ENCODE measurements around the gene DEPP1. TPM values are rescaled to one million over a fixed set of nuclear protein-coding genes. Genes with fewer than 3 reads are reported as not detected.

DEPP1 gene
- total RNA-seq, 1 experiment from 2014 or later, result 3.8 TPM

GRCh38 chr10:44993922-44994751 lies 15.5 kb upstream of the DEPP1 start:
- no peak for DNase-seq (ENCODE audit: low read depth, low spot score)
- Histone ChIP-seq H3K4me3 (replicated peaks in 1 of 2; ENCODE audit: low read depth in 1 of 2, low read length in 2 of 2) (no peak overlapping the region), H3K9ac (ENCODE audit: low read length) (no peak overlapping the region), H3K9me2 (ENCODE audit: insufficient read depth) (no peaks in the 10 kb centered on the region), H3K4me2 (ENCODE audit: low read length) (no peak overlapping the region), H3K27me3 (ENCODE audit: insufficient read depth, low read length) (0 out of 2 replicates have a peak, but pooled peaks cover 5% of the 10 kb centered on the region), H3K36me3 (ENCODE audit: control insufficient read depth in 1 of 2, insufficient read depth in 2 of 2, low read length in 2 of 2) (no peaks in the 10 kb centered on the region), H3K4me1 (ENCODE audit: control insufficient read depth in 1 of 2, insufficient read depth in 2 of 2, low read length in 2 of 2) (no peaks in the 10 kb centered on the region), H3K27ac (ENCODE audit: low read depth, low read length) (no peak overlapping the region), H3K9me3 (ENCODE audit: control insufficient read depth in 1 of 2, insufficient read depth in 1 of 2, low read depth in 1 of 2, low read length in 2 of 2) (no peaks in the 10 kb centered on the region), H3K79me2 (ENCODE audit: insufficient read depth, low read length) (no peaks in the 10 kb centered on the region), H4K20me1 (ENCODE audit: insufficient read depth) (no peaks in the 10 kb centered on the region), H2AFZ (ENCODE audit: low read depth, low read length, poor library complexity, severe bottlenecking) (no peak overlapping the region)
- TF ChIP-seq ZNF274 (IDR thresholded peaks at IDR 0.05; ENCODE audit: low read depth, low read length) (no peak), RAD21 (IDR thresholded peaks at IDR 0.05; ENCODE audit: low read depth) (peak; percentile 25; the same call in 1 of the 2 replicates)
- TF ChIP-seq, protein P1, sequence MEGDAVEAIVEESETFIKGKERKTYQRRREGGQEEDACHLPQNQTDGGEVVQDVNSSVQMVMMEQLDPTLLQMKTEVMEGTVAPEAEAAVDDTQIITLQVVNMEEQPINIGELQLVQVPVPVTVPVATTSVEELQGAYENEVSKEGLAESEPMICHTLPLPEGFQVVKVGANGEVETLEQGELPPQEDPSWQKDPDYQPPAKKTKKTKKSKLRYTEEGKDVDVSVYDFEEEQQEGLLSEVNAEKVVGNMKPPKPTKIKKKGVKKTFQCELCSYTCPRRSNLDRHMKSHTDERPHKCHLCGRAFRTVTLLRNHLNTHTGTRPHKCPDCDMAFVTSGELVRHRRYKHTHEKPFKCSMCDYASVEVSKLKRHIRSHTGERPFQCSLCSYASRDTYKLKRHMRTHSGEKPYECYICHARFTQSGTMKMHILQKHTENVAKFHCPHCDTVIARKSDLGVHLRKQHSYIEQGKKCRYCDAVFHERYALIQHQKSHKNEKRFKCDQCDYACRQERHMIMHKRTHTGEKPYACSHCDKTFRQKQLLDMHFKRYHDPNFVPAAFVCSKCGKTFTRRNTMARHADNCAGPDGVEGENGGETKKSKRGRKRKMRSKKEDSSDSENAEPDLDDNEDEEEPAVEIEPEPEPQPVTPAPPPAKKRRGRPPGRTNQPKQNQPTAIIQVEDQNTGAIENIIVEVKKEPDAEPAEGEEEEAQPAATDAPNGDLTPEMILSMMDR (IDR thresholded peaks at IDR 0.05 in 2 of 3, conservative IDR thresholded peaks at IDR 0.05 in 1 of 3; ENCODE audit: borderline replicate concordance in 1 of 3, insufficient read depth in 1 of 3, low read depth in 2 of 3, low read length in 2 of 3), result 0 out of 6 replicates have a peak, but pooled peaks of 1 of the 3 experiments have one; percentile 3
- RAD21 ChIA-PET (ENCODE audit: low non-redundant PET in 1 of 2, low total read pairs in 2 of 2, uncharacterized antibody in 2 of 2, unreplicated experiment in 2 of 2), result no interaction called here
- CTCF ChIA-PET, result interaction anchor here (1.6 kb wide), 1 partner anchor 61 kb away, joined by 9 read pairs; no protein-coding TSS in a partner anchor
- intact Hi-C loops (cut with micrococcal nuclease), result no loop called here
- ATAC-seq, result 0 out of 2 replicates have a peak, but pooled peaks have one; percentile 39
- POLR2A ChIA-PET, result interaction anchor here (0.9 to 2.0 kb wide), 3 partner anchors 13 to 19 kb away, joined by 4 to 6 read pairs (median 4); partner anchors contain the start of gene DEPP1
- BruUV-seq (replicated peaks), result no TSS peak
